ENCODE data around the gene EPHA4. TPM values are rescaled to one million over a fixed set of nuclear protein-coding genes. Genes with fewer than 3 reads are reported as not detected.

Gene EPHA4
- total RNA-seq, 4 donors from 2014 or later = 38.9 to 98.9 (median 68.0) TPM

DNA sequence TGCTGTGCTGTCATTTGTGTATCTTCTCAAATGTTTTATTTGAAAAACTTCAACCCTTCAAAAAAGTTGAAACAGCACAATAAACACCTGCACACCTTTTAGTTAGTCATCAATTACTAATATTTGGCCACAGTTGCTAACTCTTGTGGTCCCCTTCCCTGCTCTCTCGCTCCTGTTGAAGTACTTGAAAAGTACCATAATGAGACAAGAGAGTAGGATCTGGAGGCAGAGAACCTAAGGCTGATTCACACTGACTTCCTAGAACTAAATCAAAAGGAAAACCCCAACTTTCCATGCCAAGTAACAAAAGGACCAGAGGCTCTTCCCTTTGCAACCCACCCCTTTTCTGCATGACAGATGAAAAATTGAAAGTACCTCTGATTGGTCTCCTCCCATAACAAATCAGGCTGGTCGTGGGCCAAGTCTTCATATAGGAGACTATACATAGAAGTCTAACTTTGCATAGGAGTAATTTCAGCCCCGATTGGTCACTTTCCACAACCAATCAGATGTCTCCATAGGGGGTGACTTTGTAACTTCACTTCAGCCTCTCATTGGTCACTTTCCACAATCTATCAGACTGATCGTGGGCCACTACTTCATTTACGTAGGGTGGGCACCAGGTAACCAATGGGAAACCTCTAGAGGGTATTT is 179.7 kb downstream of the EPHA4 start:
- Histone ChIP-seq H3K27ac (no peak overlapping the region), H3K9me3 (no peaks in the 10 kb centered on the region), H3K4me1 (peaks cover 11 to 12% of the 10 kb centered on the region in 2 donors), H3K4me3 (replicated peaks in 1 of 3) (no peak overlapping the region), H3K36me3 (no peaks in the 10 kb centered on the region), H3K27me3 (no peaks in the 10 kb centered on the region)
- WGBS, 2 donors = 89 to 94% methylated on average over 5 of the region's 5 CpGs
- intact Hi-C loops (cut with DNase I) = no loop called here
- DNase-seq = no peak
- no peak for TF ChIP-seq POLR2A (IDR thresholded peaks at IDR 0.05)
- TF ChIP-seq, protein P1, sequence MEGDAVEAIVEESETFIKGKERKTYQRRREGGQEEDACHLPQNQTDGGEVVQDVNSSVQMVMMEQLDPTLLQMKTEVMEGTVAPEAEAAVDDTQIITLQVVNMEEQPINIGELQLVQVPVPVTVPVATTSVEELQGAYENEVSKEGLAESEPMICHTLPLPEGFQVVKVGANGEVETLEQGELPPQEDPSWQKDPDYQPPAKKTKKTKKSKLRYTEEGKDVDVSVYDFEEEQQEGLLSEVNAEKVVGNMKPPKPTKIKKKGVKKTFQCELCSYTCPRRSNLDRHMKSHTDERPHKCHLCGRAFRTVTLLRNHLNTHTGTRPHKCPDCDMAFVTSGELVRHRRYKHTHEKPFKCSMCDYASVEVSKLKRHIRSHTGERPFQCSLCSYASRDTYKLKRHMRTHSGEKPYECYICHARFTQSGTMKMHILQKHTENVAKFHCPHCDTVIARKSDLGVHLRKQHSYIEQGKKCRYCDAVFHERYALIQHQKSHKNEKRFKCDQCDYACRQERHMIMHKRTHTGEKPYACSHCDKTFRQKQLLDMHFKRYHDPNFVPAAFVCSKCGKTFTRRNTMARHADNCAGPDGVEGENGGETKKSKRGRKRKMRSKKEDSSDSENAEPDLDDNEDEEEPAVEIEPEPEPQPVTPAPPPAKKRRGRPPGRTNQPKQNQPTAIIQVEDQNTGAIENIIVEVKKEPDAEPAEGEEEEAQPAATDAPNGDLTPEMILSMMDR (IDR thresholded peaks at IDR 0.05) = no peak

DNA sequence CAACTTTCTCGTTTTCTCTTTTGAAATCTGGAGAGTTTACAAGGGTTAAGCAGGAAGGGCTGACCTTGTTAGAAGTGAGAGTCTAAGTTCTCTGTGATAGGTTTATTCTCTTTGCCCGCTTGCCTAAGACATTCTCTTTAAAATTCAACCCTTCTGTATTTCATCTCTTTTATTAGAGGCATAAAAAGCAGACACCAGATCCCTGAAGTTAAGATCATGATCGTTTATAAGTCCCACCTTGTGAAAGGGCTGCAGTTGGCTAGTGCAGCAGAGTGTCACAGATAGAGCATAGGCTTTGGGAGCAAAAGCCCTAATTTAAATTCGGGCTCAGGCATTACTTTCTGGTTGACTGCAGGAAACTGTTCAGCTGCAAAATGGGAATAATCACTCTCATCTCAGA is 181.2 kb downstream of the EPHA4 start:
- WGBS, 2 donors = 57 to 67% methylated on average over 4 of the region's 4 CpGs
- intact Hi-C loops (cut with DNase I) = no loop called here
- H3K36me3 ChIP-seq = no peaks in the 10 kb centered on the region
- TF ChIP-seq POLR2A (IDR thresholded peaks at IDR 0.05) = no peak
- TF ChIP-seq, protein P1 (IDR thresholded peaks at IDR 0.05) = no peak
- H3K27me3 ChIP-seq = no peaks in the 10 kb centered on the region
- no peak overlapping the region for H3K27ac ChIP-seq
- peaks cover 11 to 12% of the 10 kb centered on the region in 2 donors for H3K4me1 ChIP-seq
- no peak overlapping the region for H3K4me3 ChIP-seq (replicated peaks in 1 of 3)
- DNase-seq = no peak
- H3K9me3 ChIP-seq = no peaks in the 10 kb centered on the region

DNA sequence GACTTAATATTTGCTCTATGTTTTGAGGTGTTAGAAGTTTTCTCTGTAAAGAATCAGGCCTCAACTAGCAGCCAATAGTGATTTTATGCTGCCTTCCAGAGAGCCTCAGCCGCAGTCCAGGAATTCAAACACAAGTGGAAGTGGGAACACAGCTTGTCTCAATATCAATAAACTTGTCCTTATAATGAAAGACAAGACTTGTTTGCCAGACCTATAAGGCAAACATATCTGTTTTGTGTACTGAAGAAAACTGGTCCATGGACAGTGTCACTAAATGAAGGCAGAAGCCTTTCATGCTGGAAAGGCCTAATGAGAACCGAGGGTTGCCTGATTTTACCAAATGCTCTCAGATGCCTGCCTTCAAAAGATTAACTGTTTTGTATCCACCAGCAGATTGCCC is 182.2 kb downstream of the EPHA4 start:
- TF ChIP-seq POLR2A (IDR thresholded peaks at IDR 0.05) = no peak
- TF ChIP-seq, protein P1 (IDR thresholded peaks at IDR 0.05) = no peak
- H3K4me1 ChIP-seq = peaks cover 11 to 12% of the 10 kb centered on the region in 2 donors
- DNase-seq = peak; percentile 27 to 32
- WGBS, 2 donors = 31 to 35% methylated on average over 2 of the region's 2 CpGs
- no peaks in the 10 kb centered on the region for H3K9me3 ChIP-seq
- intact Hi-C loops (cut with DNase I) = no loop called here
- H3K27me3 ChIP-seq = no peaks in the 10 kb centered on the region
- H3K27ac ChIP-seq = peak overlapping the region; percentile 26 to 69 (median 39)
- H3K4me3 ChIP-seq (replicated peaks in 1 of 3) = no peak overlapping the region
- no peaks in the 10 kb centered on the region for H3K36me3 ChIP-seq

DNA sequence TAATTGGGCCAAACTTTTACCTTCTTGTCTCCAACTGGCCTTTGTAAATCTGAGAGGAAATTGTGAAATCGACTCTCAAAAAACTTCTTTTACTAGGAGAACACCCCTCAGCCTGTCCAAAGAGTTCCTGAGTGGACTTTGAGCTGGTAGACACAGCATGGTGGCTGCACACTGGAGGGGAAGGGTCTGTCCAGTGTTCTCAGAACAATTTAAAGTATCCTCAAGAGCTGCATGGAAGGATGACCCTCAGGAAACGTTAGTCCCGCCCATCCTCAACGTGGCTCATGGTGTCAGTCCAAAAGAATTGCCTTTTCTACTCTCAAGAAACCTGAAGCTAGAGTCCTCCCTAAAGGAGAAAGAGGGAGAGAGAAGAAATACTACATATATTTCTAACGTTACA is 182.7 kb downstream of the EPHA4 start:
- Histone ChIP-seq H3K4me1 (peaks cover 11 to 12% of the 10 kb centered on the region in 2 donors), H3K4me3 (replicated peaks in 1 of 3) (no peak overlapping the region), H3K9me3 (no peaks in the 10 kb centered on the region), H3K36me3 (no peaks in the 10 kb centered on the region), H3K27ac (peak overlapping the region; percentile 30 to 69 (median 39)), H3K27me3 (no peaks in the 10 kb centered on the region)
- no peak for TF ChIP-seq POLR2A (IDR thresholded peaks at IDR 0.05)
- TF ChIP-seq, protein P1 (IDR thresholded peaks at IDR 0.05) = peak in 1 of 6 experiments; percentile 16
- intact Hi-C loops (cut with DNase I) = no loop called here
- 26 to 36% methylated on average over 5 of the region's 5 CpGs for WGBS, 2 donors
- peak; percentile 84 to 93 for DNase-seq

DNA sequence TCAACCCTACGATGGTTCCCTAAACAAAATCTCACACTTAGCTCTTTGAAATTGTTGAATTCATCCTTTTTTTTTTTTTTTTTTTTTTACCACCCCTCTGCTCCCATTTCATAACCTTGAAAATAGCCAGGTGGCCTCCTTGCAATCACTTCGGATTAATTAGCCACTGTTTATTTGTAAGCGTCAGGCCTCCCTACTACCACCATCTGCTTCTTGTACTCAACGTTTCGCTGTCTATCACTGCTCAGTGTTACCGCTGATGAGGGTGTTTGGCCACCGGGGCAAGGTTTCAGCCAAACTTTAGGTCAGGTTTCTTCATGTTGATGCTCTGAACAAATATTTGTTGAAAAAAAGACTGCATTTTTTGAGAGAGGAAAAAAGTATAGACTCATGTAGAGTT is 183.2 kb downstream of the EPHA4 start:
- 69 to 71% methylated on average over 7 of the region's 7 CpGs for WGBS, 2 donors
- no peaks in the 10 kb centered on the region for H3K27me3 ChIP-seq
- no peak overlapping the region for H3K4me3 ChIP-seq (replicated peaks in 1 of 3)
- DNase-seq = no peak
- peaks cover 11 to 12% of the 10 kb centered on the region in 2 donors for H3K4me1 ChIP-seq
- no peaks in the 10 kb centered on the region for H3K36me3 ChIP-seq
- intact Hi-C loops (cut with DNase I) = no loop called here
- H3K9me3 ChIP-seq = no peaks in the 10 kb centered on the region
- peak overlapping the region; percentile 30 to 69 (median 39) for H3K27ac ChIP-seq
- TF ChIP-seq, protein P1 (IDR thresholded peaks at IDR 0.05) = no peak
- TF ChIP-seq POLR2A (IDR thresholded peaks at IDR 0.05) = no peak

All from thyroid gland (tissue), 4 donors.